ENCODE data around the gene SLC27A2.
A peak's percentile ranks its signal among the peaks of the same experiment; 100 is the strongest.

SLC27A2 gene

GRCh38 chr15:50275091-50275490 is 93.1 kb downstream of the SLC27A2 start:
- DNase-seq (ENCODE audit: low read depth) = no peak

- DNase-seq (ENCODE audit: low read depth) = no peak
These were observed 93.9 kb downstream of the SLC27A2 start for GRCh38 chr15:50275908-50276307.

GRCh38 chr15:50277370-50277769 is 95.4 kb downstream of the SLC27A2 start:
- DNase-seq (ENCODE audit: low read depth) = no peak

GRCh38 chr15:50278496-50278895 is 96.5 kb downstream of the SLC27A2 start:
- DNase-seq (ENCODE audit: low read depth) = peak; percentile 11

- no peak for DNase-seq (ENCODE audit: low read depth)
These were observed 98.3 kb downstream of the SLC27A2 start for GRCh38 chr15:50280271-50280670.

GRCh38 chr15:50281427-50281826 is 99.4 kb downstream of the SLC27A2 start:
- no peak for DNase-seq (ENCODE audit: low read depth)
